ENCODE measurements around the gene SMOC2.

GRCh38 chr6:168670401-168670985, 229.5 kb downstream of the SMOC2 start:
- TF ChIP-seq CTCF (IDR thresholded peaks at IDR 0.05) (no peak), POLR2AphosphoS5 (IDR thresholded peaks at IDR 0.05) (no peak), POLR2A (IDR thresholded peaks at IDR 0.05) (no peak), EP300 (IDR thresholded peaks at IDR 0.05; ENCODE audit: low read depth) (no peak)
